ENCODE results near the gene GPR78. TPM values are rescaled to one million over a fixed set of nuclear protein-coding genes. Genes with fewer than 3 reads are reported as not detected.

The GPR78 gene
- total and polyA plus RNA-seq, 2 experiments from 2014 or later = 0.05 TPM; not detected in 1

DNA sequence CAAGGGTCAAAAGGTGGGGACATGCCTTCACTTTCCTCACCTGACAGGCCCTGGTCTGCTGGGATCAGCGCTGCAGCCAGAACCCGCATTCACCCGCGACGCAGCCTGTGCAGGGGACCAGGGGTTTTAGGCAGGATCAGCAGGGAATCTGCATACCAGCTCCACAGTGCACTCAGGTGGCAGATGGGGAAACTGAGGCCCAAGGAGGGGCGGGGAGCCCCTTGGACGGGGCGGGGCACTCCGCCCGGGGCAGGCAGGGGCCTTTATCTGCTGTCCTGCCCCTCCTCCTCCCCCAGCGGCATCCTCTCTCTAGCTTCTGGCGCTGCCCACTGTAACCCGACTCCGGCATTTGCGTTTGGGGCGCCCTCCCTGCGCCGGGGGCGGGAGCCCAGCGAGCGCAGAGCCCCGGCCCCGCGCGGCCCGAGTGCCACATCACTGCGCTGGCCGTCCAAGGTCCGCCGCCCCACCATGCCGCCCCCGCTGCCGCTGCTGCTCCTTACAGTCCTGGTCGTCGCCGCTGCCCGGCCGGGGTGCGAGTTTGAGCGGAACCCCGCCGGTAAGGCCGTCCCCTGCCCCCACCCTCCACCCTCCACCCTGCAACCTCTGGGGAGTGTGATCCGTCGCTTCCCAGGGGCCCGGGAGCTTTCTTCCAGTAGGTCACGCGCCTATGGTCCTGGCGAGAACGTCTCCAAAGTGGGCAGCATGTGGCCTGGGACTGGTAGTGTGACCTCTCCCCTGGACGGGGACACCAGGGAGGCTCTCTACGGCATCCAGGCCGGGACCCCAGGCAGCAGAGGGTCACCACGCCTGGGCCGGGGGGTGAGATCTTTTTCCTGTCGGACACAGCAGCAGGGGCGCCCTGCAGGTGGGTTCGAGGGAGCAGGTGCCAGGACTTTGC is 12.4 kb downstream of the GPR78 start, which contains the start of gene CPZ:
CPZ (plus strand) TSS at position 400 of the 898 bp plus-strand sequence; CDS start at position 469, 69 bp downstream.
- H3K79me2 ChIP-seq (ENCODE audit: insufficient read depth) = no peaks in the 10 kb centered on the region
- H3K27me3 ChIP-seq (replicated peaks; ENCODE audit: insufficient read depth) = peaks cover 6% of the 10 kb centered on the region; the same call in 1 of the 2 replicates
- 2 to 21% methylated on average over 23 to 45 of the region's 58 CpGs for WGBS, 2 experiments (ENCODE audit: low coverage in 1 of 2, low lambda C conversion rate in 2 of 2, missing lambda C conversion rate in 2 of 2)
- DNase-seq = peak; percentile 82
- peak within 1 kb of the TSS; percentile 45 for H3K4me2 ChIP-seq (ENCODE audit: unreplicated experiment)
- no peaks in the 10 kb centered on the region for H3K9me2 ChIP-seq (ENCODE audit: insufficient read depth)
- no peaks in the 10 kb centered on the region for H3K9me3 ChIP-seq (ENCODE audit: low read depth)
- H4K20me1 ChIP-seq (ENCODE audit: insufficient read depth) = no peaks in the 10 kb centered on the region
- no peaks in the 10 kb centered on the region for H3K36me3 ChIP-seq (ENCODE audit: low read depth)
- TF ChIP-seq EZH2 (IDR thresholded peaks at IDR 0.05; ENCODE audit: insufficient read depth, poor library complexity, severe bottlenecking) (no peak), EZH2phosphoT487 (IDR thresholded peaks at IDR 0.05; ENCODE audit: insufficient read depth, low read depth) (no peak)
- peak within 1 kb of the TSS; percentile 69 for H3K4me3 ChIP-seq
- H3K4me1 ChIP-seq (ENCODE audit: insufficient read depth) = peaks cover 12% of the 10 kb centered on the region
- in situ Hi-C loops (cut with MboI) = loop anchor here (10.0 kb wide), 1 partner anchor 118 kb away; no protein-coding TSS in a partner anchor
- H3K9ac ChIP-seq = peak within 1 kb of the TSS; percentile 84
- H3F3A ChIP-seq (ENCODE audit: insufficient read depth) = no peaks in the 10 kb centered on the region
- peak within 1 kb of the TSS; percentile 29 for H2AFZ ChIP-seq
- no peak within 1 kb of the TSS for H3K27ac ChIP-seq

DNA sequence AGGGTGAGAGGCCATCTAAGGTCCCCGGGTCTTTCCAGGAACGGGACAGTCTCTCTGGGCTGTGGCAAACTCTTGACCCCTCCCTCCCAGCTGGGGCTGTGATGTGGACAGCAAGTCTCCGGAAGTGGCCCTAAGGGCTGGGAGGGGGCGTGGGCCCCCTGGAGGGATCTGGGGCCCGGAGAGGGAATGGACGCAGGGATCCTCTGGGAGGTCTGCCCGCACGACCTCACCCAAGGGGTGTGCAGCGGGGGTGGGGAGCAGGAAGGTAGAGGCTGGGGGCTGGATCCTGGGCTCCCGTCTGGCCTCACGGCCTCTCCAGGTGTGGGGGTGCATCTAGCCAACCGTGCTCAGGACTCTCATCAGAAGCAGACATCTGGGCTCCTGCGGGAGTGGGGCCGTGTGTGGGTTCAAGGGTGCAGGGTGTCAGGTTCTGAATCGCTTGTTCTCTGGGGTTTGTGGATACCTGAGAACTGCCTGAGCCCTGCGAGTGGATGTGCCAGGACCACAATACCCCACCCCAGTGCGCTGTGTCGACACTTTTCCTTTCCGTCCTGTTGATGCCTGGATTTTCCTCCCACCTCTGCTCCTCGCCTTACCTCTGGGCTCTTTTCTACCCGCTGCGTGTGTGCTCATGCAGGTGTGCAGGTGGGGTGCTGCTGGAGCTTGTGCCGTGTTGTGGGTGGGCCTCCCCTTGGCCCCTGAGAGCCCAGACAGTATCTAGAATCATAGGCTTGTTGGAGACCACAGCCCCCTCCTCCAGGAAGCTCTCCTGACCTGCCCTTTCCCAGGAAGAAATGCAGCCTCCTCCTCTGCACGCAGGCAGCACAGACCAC is 13.3 kb downstream of the GPR78 start:
- Histone ChIP-seq H3F3A (ENCODE audit: insufficient read depth) (no peaks in the 10 kb centered on the region), H3K27me3 (replicated peaks; ENCODE audit: insufficient read depth) (peaks cover 6% of the 10 kb centered on the region; the same call in 1 of the 2 replicates), H3K9me3 (ENCODE audit: low read depth) (no peaks in the 10 kb centered on the region), H3K79me2 (ENCODE audit: insufficient read depth) (no peaks in the 10 kb centered on the region), H3K27ac (no peak overlapping the region), H3K4me3 (peak overlapping the region; percentile 69), H3K4me1 (ENCODE audit: insufficient read depth) (peaks cover 12% of the 10 kb centered on the region), H4K20me1 (ENCODE audit: insufficient read depth) (no peaks in the 10 kb centered on the region), H3K4me2 (ENCODE audit: unreplicated experiment) (peak overlapping the region; percentile 45), H3K9ac (peak overlapping the region; percentile 84), H3K36me3 (ENCODE audit: low read depth) (no peaks in the 10 kb centered on the region), H2AFZ (0 out of 2 replicates have a peak overlapping the region, but pooled peaks have one; percentile 29), H3K9me2 (ENCODE audit: insufficient read depth) (no peaks in the 10 kb centered on the region)
- in situ Hi-C loops (cut with MboI) = loop anchor here (10.0 kb wide), 1 partner anchor 119 kb away; no protein-coding TSS in a partner anchor
- TF ChIP-seq EZH2phosphoT487 (IDR thresholded peaks at IDR 0.05; ENCODE audit: insufficient read depth, low read depth) (no peak), EZH2 (IDR thresholded peaks at IDR 0.05; ENCODE audit: insufficient read depth, poor library complexity, severe bottlenecking) (peak; percentile 43)
- WGBS, 2 experiments (ENCODE audit: low coverage in 1 of 2, low lambda C conversion rate in 2 of 2, missing lambda C conversion rate in 2 of 2) = 17 to 18% methylated on average over 18 to 24 of the region's 24 CpGs
- DNase-seq = peak; percentile 29

DNA sequence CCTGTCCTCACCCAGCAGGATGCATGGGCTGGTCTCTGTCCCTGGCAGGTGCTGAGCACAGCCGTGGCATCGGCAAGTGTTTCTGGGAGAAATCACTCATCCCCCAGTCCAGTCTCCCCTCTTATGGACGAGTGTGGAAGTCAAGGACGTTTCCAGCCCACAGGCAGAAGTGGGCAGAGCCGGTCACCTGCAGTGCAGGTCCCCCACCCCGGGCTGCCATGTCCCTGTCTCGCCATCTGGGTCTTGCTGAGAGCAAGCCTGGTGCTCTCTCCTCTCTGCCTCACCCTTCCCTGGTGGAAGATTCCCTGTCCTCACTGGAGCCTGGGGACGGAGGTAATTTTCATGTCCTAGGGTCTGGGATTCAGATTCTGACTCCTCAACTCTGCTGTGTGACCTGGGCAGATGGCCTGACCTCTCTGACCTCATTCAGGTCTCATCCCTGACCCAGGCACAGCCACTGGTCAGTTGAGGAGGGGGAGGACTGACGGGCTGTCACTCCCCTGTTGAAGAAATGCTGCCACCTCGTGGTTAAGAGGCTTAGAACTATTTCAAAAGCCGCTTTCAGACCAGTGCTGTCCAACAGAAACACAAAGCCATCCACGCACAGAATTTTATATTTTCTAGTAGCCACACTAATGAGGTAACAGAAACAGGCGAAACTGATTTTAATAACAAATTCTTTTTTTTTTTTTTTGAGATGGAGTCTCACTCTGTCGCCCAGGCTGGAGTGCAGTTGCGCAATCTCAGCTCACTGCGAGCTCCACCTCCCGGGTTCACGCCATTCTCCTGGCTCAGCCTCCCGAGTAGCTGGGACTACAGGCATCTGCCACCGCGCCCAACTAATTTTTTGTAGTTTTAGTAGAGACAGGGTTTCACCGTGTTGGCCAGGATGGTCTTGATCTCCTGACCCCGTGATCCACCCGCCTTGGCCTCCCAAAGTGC is 14.2 kb downstream of the GPR78 start:
- Histone ChIP-seq H3K9me2 (ENCODE audit: insufficient read depth) (no peaks in the 10 kb centered on the region), H3K9me3 (ENCODE audit: low read depth) (no peaks in the 10 kb centered on the region), H3K4me2 (ENCODE audit: unreplicated experiment) (peak overlapping the region; percentile 8), H3K36me3 (ENCODE audit: low read depth) (no peaks in the 10 kb centered on the region), H3K9ac (no peak overlapping the region; the same call in 1 of the 2 replicates), H3F3A (ENCODE audit: insufficient read depth) (no peaks in the 10 kb centered on the region), H3K27me3 (replicated peaks; ENCODE audit: insufficient read depth) (peaks cover 6% of the 10 kb centered on the region; the same call in 1 of the 2 replicates), H4K20me1 (ENCODE audit: insufficient read depth) (no peaks in the 10 kb centered on the region), H2AFZ (no peak overlapping the region), H3K4me3 (no peak overlapping the region), H3K4me1 (ENCODE audit: insufficient read depth) (peaks cover 12% of the 10 kb centered on the region), H3K79me2 (ENCODE audit: insufficient read depth) (no peaks in the 10 kb centered on the region), H3K27ac (no peak overlapping the region)
- peak; percentile 86 for DNase-seq
- WGBS, 2 experiments (ENCODE audit: low coverage in 1 of 2, low lambda C conversion rate in 2 of 2, missing lambda C conversion rate in 2 of 2) = 6 to 11% methylated on average over 24 of the region's 24 CpGs
- in situ Hi-C loops (cut with MboI) = loop anchor here (10.0 kb wide), 1 partner anchor 120 kb away; no protein-coding TSS in a partner anchor
- TF ChIP-seq EZH2 (IDR thresholded peaks at IDR 0.05; ENCODE audit: insufficient read depth, poor library complexity, severe bottlenecking) = no peak
- no peak for TF ChIP-seq EZH2phosphoT487 (IDR thresholded peaks at IDR 0.05; ENCODE audit: insufficient read depth, low read depth)
